ENCODE results near the gene CNOT1.

CNOT1 gene

DNA sequence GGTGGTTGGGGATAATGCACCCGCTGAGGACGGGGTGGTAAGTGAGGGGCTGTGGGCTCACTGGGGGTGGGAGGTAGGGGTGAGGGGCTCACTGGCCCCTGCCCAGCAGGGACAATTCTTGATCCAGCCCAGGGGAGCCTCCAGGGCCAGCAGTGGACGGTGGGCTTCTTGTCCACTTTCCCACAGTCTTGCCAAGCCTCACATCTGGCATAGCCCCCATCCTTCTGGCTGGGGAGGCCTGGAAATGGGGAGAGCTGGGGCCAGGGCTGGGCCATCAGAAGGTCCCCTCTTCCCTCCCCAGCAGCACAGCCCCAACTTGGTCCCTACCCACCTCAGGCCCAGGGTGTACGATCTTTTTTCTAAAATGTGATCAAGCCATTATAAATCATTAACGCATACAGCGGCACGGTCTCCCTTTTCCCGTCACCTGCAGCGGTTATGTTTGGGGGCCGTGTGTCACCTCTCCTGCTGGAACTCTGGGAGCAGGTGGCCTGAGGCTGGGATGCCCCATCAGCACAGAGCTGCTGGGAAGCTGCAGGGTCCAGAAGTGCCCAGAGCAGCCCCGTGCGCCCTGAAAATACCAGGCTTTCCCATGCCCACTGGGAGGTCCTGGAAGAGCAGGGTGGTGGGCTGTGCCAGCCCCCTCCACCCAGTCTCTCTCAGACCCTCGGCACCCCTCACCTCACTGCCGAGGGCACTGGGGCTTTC is 121.5 kb downstream of the CNOT1 start:
- ATAC-seq, result no peak

DNA sequence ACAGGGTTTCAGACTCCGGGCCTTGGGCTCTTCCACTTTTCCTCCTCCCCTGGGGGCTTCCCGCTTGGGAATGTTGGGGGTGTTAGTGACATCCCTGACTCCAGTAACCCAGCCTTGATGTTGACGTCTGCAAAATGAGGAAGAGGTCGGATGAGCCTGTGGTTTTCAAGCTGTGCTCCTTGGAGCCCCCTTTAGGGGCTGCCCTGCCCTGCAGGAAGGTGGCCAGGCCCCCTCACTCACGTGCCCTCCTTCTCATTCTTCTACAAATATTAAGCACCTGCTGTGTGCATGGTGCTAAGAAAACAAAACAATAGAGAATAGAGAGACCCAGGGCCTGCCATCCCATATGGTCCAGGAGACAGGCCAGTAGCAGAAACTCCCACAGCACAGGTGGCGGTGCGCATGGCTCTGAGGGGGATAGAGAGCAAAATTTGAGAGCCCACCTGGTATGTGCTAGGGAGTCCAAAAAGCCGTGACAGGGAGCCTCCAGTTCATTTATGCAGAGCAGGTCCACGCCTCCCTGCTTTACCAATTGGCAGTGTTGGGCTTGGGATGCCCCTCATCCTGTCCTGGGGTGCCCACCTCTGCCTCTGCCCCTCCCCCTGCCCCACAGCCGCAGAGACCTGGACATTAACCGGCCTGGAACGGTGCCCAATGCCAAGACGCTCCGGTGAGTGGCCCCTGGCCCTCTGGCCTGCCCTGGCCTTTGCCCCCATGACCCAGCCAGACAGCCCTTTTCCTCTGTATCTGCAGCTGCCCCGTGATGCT is 122.2 kb downstream of the CNOT1 start:
- TF ChIP-seq, protein P1, sequence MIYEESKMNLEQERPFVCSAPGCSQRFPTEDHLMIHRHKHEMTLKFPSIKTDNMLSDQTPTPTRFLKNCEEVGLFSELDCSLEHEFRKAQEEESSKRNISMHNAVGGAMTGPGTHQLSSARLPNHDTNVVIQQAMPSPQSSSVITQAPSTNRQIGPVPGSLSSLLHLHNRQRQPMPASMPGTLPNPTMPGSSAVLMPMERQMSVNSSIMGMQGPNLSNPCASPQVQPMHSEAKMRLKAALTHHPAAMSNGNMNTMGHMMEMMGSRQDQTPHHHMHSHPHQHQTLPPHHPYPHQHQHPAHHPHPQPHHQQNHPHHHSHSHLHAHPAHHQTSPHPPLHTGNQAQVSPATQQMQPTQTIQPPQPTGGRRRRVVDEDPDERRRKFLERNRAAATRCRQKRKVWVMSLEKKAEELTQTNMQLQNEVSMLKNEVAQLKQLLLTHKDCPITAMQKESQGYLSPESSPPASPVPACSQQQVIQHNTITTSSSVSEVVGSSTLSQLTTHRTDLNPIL (CRISPR knock-in tag; IDR thresholded peaks at IDR 0.05; ENCODE audit: low read depth), result no peak
- TF ChIP-seq, protein P2, sequence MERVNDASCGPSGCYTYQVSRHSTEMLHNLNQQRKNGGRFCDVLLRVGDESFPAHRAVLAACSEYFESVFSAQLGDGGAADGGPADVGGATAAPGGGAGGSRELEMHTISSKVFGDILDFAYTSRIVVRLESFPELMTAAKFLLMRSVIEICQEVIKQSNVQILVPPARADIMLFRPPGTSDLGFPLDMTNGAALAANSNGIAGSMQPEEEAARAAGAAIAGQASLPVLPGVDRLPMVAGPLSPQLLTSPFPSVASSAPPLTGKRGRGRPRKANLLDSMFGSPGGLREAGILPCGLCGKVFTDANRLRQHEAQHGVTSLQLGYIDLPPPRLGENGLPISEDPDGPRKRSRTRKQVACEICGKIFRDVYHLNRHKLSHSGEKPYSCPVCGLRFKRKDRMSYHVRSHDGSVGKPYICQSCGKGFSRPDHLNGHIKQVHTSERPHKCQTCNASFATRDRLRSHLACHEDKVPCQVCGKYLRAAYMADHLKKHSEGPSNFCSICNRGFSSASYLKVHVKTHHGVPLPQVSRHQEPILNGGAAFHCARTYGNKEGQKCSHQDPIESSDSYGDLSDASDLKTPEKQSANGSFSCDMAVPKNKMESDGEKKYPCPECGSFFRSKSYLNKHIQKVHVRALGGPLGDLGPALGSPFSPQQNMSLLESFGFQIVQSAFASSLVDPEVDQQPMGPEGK (CRISPR knock-in tag; IDR thresholded peaks at IDR 0.05; ENCODE audit: borderline replicate concordance), result no peak
- TF ChIP-seq BACH2 (CRISPR knock-in tag; IDR thresholded peaks at IDR 0.05; ENCODE audit: borderline replicate concordance) (no peak), ZC3H10 (CRISPR knock-in tag; IDR thresholded peaks at IDR 0.05) (no peak), ZNF8 (CRISPR knock-in tag; IDR thresholded peaks at IDR 0.05) (no peak), OSR1 (CRISPR knock-in tag; IDR thresholded peaks at IDR 0.05) (no peak), TOX (CRISPR knock-in tag; IDR thresholded peaks at IDR 0.05; ENCODE audit: borderline replicate concordance) (no peak), ARNTL (CRISPR knock-in tag; IDR thresholded peaks at IDR 0.05; ENCODE audit: borderline replicate concordance, low read depth) (no peak)
- no peak for ATAC-seq

More for the DNA sequence above, 121.5 kb downstream of the CNOT1 start:
- TF ChIP-seq ESRRG (CRISPR knock-in tag; IDR thresholded peaks at IDR 0.05) (no peak), ARNTL (CRISPR knock-in tag; IDR thresholded peaks at IDR 0.05; ENCODE audit: borderline replicate concordance, low read depth) (no peak), ZFP3 (CRISPR knock-in tag; IDR thresholded peaks at IDR 0.05) (no peak), ISL1 (CRISPR knock-in tag; IDR thresholded peaks at IDR 0.05) (no peak), ZNF565 (CRISPR knock-in tag; conservative IDR thresholded peaks at IDR 0.05; ENCODE audit: low read depth) (no peak), ZNF8 (CRISPR knock-in tag; IDR thresholded peaks at IDR 0.05) (no peak)
- TF ChIP-seq, protein P3, sequence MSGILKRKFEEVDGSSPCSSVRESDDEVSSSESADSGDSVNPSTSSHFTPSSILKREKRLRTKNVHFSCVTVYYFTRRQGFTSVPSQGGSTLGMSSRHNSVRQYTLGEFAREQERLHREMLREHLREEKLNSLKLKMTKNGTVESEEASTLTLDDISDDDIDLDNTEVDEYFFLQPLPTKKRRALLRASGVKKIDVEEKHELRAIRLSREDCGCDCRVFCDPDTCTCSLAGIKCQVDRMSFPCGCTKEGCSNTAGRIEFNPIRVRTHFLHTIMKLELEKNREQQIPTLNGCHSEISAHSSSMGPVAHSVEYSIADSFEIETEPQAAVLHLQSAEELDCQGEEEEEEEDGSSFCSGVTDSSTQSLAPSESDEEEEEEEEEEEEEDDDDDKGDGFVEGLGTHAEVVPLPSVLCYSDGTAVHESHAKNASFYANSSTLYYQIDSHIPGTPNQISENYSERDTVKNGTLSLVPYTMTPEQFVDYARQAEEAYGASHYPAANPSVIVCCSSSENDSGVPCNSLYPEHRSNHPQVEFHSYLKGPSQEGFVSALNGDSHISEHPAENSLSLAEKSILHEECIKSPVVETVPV (CRISPR knock-in tag; IDR thresholded peaks at IDR 0.05), result no peak

DNA sequence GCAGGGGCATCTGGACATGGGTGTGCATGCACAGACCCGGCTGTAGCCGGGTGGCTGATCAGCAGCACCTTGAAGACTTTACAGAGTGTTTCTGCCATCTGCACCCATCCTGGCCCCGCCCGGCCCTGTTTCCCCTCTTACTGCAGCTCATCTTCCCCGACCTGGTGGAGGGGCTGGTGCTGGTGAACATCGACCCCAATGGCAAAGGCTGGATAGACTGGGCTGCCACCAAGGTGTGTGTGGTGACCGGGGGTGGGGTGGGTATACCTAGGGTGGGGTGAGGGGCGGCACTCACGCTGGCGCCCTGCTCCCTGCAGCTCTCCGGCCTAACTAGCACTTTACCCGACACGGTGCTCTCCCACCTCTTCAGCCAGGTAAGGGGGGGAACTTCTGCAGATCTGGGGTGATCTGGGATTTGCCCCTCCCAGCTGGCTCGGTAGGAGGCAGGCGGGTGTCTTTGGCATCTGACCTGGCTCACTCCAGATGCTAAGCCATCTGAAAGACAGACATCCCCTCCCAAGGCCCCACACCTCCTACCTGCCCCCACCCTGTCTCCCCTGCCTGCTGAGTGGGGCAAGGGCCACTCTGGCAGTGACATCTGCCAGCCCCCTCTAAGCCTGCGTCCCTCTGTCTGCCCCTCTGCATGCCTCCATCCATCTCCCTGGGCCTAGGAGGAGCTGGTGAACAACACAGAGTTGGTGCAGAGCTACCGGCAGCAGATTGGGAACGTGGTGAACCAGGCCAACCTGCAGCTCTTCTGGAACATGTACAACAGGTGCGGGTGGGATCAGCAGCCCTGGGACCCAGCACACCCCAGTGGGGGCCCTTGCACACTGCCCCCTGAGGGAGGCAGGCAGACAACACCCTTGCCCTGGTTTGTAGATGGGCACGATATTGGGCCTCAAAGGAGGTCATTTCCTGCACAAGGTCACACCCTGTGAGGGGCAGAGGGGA is 123.1 kb downstream of the CNOT1 start:
- ATAC-seq, result no peak
- TF ChIP-seq GLIS3 (CRISPR knock-in tag; IDR thresholded peaks at IDR 0.05) (no peak), ZNF8 (CRISPR knock-in tag; IDR thresholded peaks at IDR 0.05) (no peak), ISL1 (CRISPR knock-in tag; IDR thresholded peaks at IDR 0.05) (no peak), ZC3H10 (CRISPR knock-in tag; IDR thresholded peaks at IDR 0.05) (no peak), ARNTL (CRISPR knock-in tag; IDR thresholded peaks at IDR 0.05; ENCODE audit: borderline replicate concordance, low read depth) (no peak), OSR1 (CRISPR knock-in tag; IDR thresholded peaks at IDR 0.05) (no peak)
- TF ChIP-seq, protein P4, sequence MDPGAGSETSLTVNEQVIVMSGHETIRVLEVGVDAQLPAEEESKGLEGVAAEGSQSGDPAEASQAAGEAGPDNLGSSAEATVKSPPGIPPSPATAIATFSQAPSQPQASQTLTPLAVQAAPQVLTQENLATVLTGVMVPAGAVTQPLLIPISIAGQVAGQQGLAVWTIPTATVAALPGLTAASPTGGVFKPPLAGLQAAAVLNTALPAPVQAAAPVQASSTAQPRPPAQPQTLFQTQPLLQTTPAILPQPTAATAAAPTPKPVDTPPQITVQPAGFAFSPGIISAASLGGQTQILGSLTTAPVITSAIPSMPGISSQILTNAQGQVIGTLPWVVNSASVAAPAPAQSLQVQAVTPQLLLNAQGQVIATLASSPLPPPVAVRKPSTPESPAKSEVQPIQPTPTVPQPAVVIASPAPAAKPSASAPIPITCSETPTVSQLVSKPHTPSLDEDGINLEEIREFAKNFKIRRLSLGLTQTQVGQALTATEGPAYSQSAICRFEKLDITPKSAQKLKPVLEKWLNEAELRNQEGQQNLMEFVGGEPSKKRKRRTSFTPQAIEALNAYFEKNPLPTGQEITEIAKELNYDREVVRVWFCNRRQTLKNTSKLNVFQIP (CRISPR knock-in tag; IDR thresholded peaks at IDR 0.05; ENCODE audit: borderline replicate concordance, low read depth), result no peak

DNA sequence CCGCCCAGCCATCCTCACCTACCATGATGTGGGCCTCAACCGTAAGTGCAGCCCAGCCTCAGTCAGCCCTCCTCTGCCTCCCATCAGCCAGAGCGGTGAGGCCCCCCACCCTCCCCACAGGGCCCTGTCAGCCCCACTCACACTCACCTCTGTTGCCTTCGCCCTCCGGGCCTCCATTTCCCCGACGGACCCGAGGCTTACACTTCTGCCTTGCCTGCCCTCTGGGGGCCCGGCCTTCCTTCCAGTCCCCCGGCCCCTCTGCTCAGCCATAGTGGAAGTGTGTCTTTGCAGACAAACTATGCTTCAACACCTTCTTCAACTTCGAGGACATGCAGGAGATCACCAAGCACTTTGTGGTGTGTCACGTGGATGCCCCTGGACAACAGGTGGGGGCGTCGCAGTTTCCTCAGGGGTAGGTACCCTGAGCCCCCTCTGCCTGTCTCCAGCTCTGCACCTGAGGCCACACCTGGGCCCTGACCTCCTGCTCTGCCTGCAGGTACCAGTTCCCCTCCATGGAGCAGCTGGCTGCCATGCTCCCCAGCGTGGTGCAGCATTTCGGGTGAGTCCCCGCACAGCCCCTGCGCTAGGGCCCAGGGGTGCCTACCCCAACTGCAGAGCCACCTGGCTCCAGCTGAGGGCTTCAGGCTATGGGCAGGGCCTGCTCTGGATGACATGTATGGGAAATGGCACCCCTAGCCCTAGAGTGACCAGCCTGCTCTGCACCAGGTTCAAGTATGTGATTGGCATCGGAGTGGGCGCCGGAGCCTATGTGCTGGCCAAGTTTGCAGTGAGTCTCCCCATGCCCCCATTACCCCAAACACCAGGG is 125.5 kb downstream of the CNOT1 start:
- TF ChIP-seq TCF4 (CRISPR knock-in tag; IDR thresholded peaks at IDR 0.05; ENCODE audit: borderline replicate concordance), result no peak
- no peak for TF ChIP-seq ZFP3 (CRISPR knock-in tag; IDR thresholded peaks at IDR 0.05)
- TF ChIP-seq GLIS3 (CRISPR knock-in tag; IDR thresholded peaks at IDR 0.05), result no peak
- TF ChIP-seq ZFP30 (CRISPR knock-in tag; IDR thresholded peaks at IDR 0.05), result no peak
- no peak for TF ChIP-seq BACH2 (CRISPR knock-in tag; IDR thresholded peaks at IDR 0.05; ENCODE audit: borderline replicate concordance)
- TF ChIP-seq, protein P2 (CRISPR knock-in tag; IDR thresholded peaks at IDR 0.05; ENCODE audit: borderline replicate concordance), result no peak
- no peak for TF ChIP-seq TOX (CRISPR knock-in tag; IDR thresholded peaks at IDR 0.05; ENCODE audit: borderline replicate concordance)
- no peak for ATAC-seq
